GM19193 (cell line): Measurements from ENCODE around the gene FCRLB.

Experiments
- POLR2A ChIP-seq: IDR thresholded peaks from 4 replicates; pipeline ENCODE4 v1.6.1; 2011; ENCODE audit not compliant: insufficient read depth, insufficient read length; ENCODE audit errors: extremely low read depth

The FCRLB gene

GRCh38 chr1:161735837-161736236 lies 14.5 kb downstream of the FCRLB start:
- TF ChIP-seq POLR2A: no peak

- no peak for TF ChIP-seq POLR2A
Observed at GRCh38 chr1:161736335-161736969, 15.1 kb downstream of the FCRLB start.

- TF ChIP-seq POLR2A: no peak
Observed at GRCh38 chr1:161737625-161738024, 16.3 kb downstream of the FCRLB start.

GRCh38 chr1:161738627-161739287 lies 17.4 kb downstream of the FCRLB start:
- peak; percentile 41 for TF ChIP-seq POLR2A

GRCh38 chr1:161739865-161740566 lies 18.7 kb downstream of the FCRLB start:
- peak; percentile 41 for TF ChIP-seq POLR2A

- TF ChIP-seq POLR2A: no peak
Observed at GRCh38 chr1:161740921-161741320, 19.6 kb downstream of the FCRLB start.

GRCh38 chr1:161743231-161743630 lies 21.9 kb downstream of the FCRLB start:
- TF ChIP-seq POLR2A: no peak

- TF ChIP-seq POLR2A: no peak
Observed at GRCh38 chr1:161747801-161748200, 26.5 kb downstream of the FCRLB start.

GRCh38 chr1:161749509-161750407 lies 28.4 kb downstream of the FCRLB start, which contains the start of gene DUSP12:
TSS of gene DUSP12 (plus strand) at chr1:161749786. CDS start at chr1:161749802, 16 bp downstream.
- peak; percentile 85 for TF ChIP-seq POLR2A

GRCh38 chr1:161763522-161764098 lies 42.3 kb downstream of the FCRLB start:
- no peak for TF ChIP-seq POLR2A

- peak; percentile 79 for TF ChIP-seq POLR2A
Observed at GRCh38 chr1:161766102-161766981, 45.0 kb downstream of the FCRLB start, which contains the start of gene ATF6. TSS of gene ATF6 (plus strand) at chr1:161766320. CDS start at chr1:161766361, 41 bp downstream.

- no peak for TF ChIP-seq POLR2A
Observed at GRCh38 chr1:161768461-161768860, 47.1 kb downstream of the FCRLB start.

- no peak for TF ChIP-seq POLR2A
Observed at GRCh38 chr1:161768986-161769672, 47.8 kb downstream of the FCRLB start.

GRCh38 chr1:161770250-161770649 lies 48.9 kb downstream of the FCRLB start:
- TF ChIP-seq POLR2A: no peak

- TF ChIP-seq POLR2A: no peak
Observed at GRCh38 chr1:161771161-161771560, 49.8 kb downstream of the FCRLB start.
